ENCODE data around the gene SLC15A3.

Gene SLC15A3

GRCh38 chr11:60919956-60920355, 32.0 kb downstream of the SLC15A3 start:
- ChIA-PET POLR2A (no interaction called here), CTCF (interaction anchor here (1.6 to 10.6 kb wide), 4 partner anchors 10 to 267 kb away, joined by 5 to 112 read pairs (median 18); partner anchors contain the start of gene PRPF19)
- no peak for DNase-seq (ENCODE audit: extremely low spot score)
- TF ChIP-seq CTCF (IDR thresholded peaks at IDR 0.05; ENCODE audit: control extremely low read depth, extremely low read depth, low read depth, missing control alignments): no peak

- no peak for DNase-seq (ENCODE audit: extremely low spot score)
- POLR2A ChIA-PET: no interaction called here
- TF ChIP-seq CTCF (IDR thresholded peaks at IDR 0.05; ENCODE audit: control extremely low read depth, extremely low read depth, low read depth, missing control alignments): no peak
- CTCF ChIA-PET: interaction anchor here (1.5 to 10.6 kb wide), 6 partner anchors 8 to 268 kb away, joined by 3 to 112 read pairs (median 6); partner anchors contain the start of gene PRPF19
Measured at GRCh38 chr11:60919320-60919719, 32.7 kb downstream of the SLC15A3 start.

DNA sequence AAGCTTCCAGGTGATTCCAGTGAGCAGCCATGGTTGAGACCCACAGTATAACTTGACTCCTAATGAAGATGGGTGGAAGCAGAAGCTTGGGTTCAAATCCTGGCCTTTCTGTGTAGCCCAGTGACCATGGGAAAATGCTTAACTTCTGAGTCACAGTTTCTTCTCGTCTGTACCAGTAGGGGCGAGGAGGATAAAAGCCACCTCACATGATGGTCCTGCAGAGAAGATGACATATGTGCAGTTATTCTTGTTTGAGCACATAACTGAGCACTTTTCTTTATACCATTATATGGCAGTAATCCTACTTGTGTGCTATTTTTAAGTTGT, 33.1 kb downstream of the SLC15A3 start:
- ChIA-PET POLR2A (interaction anchor here (0.7 kb wide), 1 partner anchor 16 kb away, joined by 3 read pairs; no protein-coding TSS in a partner anchor), CTCF (interaction anchor here (1.5 to 10.6 kb wide), 6 partner anchors 8 to 268 kb away, joined by 3 to 112 read pairs (median 6); partner anchors contain the start of gene PRPF19)
- DNase-seq (ENCODE audit: extremely low spot score): no peak
- TF ChIP-seq CTCF (IDR thresholded peaks at IDR 0.05; ENCODE audit: control extremely low read depth, extremely low read depth, low read depth, missing control alignments): no peak

DNA sequence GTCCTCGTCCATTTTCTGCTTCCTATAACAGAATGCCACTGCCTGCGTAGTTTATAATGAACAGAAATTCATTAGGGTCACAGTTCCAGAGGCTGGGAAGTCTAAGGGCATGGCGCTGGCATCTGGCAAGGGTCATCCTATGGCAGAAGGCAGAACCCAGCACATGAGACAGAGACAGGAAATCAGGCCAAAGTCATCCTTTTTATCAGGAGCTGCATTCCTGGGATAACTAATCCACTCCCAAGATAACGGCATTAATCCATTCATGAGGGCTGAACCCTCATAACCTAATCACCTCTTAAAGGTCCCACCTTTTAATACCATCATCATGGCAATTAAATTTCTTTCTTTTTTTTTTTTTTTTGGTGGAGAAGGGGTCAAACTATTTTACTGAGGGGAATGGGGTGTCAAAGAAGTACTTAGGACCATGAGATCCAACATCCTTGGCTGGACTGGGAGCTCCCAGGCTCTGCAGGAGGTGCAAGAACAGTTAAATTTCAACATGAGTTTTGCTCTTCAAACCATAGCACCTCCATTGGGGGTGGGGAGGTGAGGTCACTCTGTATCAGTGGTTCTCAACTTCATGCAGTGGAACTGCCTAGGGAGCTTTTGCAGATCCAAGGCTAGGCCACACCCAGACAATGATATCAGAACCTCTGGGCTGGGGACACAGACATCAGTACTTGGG, 33.6 kb downstream of the SLC15A3 start:
- ChIA-PET POLR2A (interaction anchor here (0.7 kb wide), 1 partner anchor 16 kb away, joined by 3 read pairs; no protein-coding TSS in a partner anchor), CTCF (interaction anchor here (1.5 to 10.6 kb wide), 6 partner anchors 9 to 269 kb away, joined by 3 to 112 read pairs (median 6); partner anchors contain the start of gene PRPF19)
- no peak for DNase-seq (ENCODE audit: extremely low spot score)
- no peak for TF ChIP-seq CTCF (IDR thresholded peaks at IDR 0.05; ENCODE audit: control extremely low read depth, extremely low read depth, low read depth, missing control alignments)

DNA sequence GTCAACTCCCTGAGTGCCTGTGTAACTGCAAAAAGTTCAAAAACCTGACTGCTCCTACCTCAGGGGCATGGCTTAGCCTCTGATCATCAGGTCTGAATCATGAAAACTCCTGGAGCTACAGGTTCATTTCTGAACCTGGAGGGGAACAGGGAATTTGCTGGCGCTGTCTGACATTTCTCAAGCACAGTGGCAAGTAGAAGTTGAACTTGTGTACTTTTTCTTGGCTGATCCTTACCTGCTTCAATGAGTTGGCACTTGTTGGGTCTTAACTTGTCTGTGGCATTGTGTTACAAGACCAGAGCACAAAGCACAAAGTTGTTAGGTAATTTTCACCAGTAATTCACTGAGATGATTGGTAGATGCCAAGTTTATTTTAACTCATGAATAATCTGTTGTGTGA, 34.7 kb downstream of the SLC15A3 start:
- ChIA-PET POLR2A (no interaction called here), CTCF (interaction anchor here (5.5 to 10.6 kb wide), 2 partner anchors 14 to 86 kb away, joined by 31 to 112 read pairs; partner anchors contain the start of gene PRPF19)
- DNase-seq (ENCODE audit: extremely low spot score): no peak

More for the DNA sequence above, 34.7 kb downstream of the SLC15A3 start:
- no peak for TF ChIP-seq CTCF (IDR thresholded peaks at IDR 0.05; ENCODE audit: control extremely low read depth, extremely low read depth, low read depth, missing control alignments)

Measured in GM10248 (cell line).